ENCODE data around the gene IRF7.

GRCh38 chr11:584287-584686, 31.5 kb downstream of the IRF7 start:
- TF ChIP-seq POLR2A (IDR thresholded peaks at IDR 0.05; ENCODE audit: low read depth, low read length) (no peak), POLR2AphosphoS5 (IDR thresholded peaks at IDR 0.05; ENCODE audit: low read depth, low read length) (no peak), SPI1 (IDR thresholded peaks at IDR 0.05; ENCODE audit: low read depth, low read length) (no peak)

All from GM12891 (cell line).